HUES64 (cell line): ENCODE results near the gene KAZN.

Experiments used
- H3K27ac ChIP-seq: 2 replicates; pipeline ENCODE4 v1.7.0; 2013; ENCODE audit warnings: low read depth, low read length, inconsistent platforms
- H3K27me3 ChIP-seq: 2 replicates; pipeline ENCODE4 v1.6.1; 2013; ENCODE audit warnings: mild to moderate bottlenecking, low read length; ENCODE audit not compliant: insufficient read depth
- H3K36me3 ChIP-seq: 2 replicates; pipeline ENCODE4 v1.6.1; 2013; ENCODE audit warnings: mild to moderate bottlenecking, low read length; ENCODE audit not compliant: insufficient read depth
- H3K4me1 ChIP-seq: 2 replicates; pipeline ENCODE4 v1.6.1; 2013; ENCODE audit warnings: mild to moderate bottlenecking, low read length, moderate library complexity; ENCODE audit not compliant: insufficient read depth
- H3K4me3 ChIP-seq: 2 replicates; pipeline ENCODE4 v1.5.1; 2013; ENCODE audit warnings: mild to moderate bottlenecking, low read length, moderate library complexity
- H3K9ac ChIP-seq: 2 replicates; pipeline ENCODE4 v1.6.1; 2013; ENCODE audit warnings: mild to moderate bottlenecking, low read depth, low read length
- H3K9me3 ChIP-seq: 2 replicates; pipeline ENCODE4 v1.6.1; 2013; ENCODE audit warnings: low read depth, low read length; ENCODE audit not compliant: insufficient read depth
- WGBS: fragments of 150-250, 120-280 bp; methylation state at CpG from one replicate; pipeline ENCODE4 v1.1.7; 2013; ENCODE audit warnings: missing lambda C conversion rate; 5-methylcytosine and 5-hydroxymethylcytosine counted together

Gene KAZN

DNA sequence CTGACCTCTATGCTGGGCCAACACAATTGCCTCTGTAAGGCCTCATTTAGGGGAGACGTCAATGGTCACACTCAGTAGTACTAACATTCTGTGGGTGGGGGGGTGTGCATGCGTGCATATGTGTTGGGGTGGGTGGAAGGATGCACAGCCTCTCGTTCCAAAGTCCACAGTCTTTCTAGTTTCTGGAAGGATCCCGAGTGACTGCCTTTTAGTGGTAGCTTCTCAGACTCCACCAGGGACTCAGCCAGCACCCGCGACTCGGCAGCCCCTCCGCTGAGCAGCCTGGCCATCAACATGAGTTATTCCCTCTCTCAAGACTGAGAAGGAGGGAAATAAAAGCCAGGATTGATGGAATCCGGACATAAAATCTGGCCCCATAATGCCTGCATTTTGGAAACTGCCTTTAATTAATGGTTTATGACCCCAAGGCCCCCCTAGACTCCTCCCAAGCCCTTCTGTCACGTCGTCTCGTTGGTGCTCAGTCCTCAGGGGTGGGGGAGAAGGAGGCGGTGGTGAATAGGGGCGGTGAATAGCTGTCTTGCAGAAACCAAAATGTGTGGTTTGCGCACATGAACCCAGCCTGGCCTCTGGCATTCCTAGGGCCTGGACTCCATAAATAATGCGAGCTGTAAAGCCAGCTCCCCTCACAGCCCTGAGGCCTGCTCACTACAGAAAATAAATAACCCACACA is 489.9 kb downstream of the KAZN start:
- no peak overlapping the region for H3K9ac ChIP-seq
- H3K27me3 ChIP-seq = no peaks in the 10 kb centered on the region
- no peaks in the 10 kb centered on the region for H3K9me3 ChIP-seq
- no peaks in the 10 kb centered on the region for H3K36me3 ChIP-seq
- H3K4me3 ChIP-seq = no peak overlapping the region
- WGBS = 90% methylated on average over 16 of the region's 16 CpGs
- H3K4me1 ChIP-seq = peaks cover 12% of the 10 kb centered on the region
- no peak overlapping the region for H3K27ac ChIP-seq

- H3K9me3 ChIP-seq = no peaks in the 10 kb centered on the region
- no peaks in the 10 kb centered on the region for H3K27me3 ChIP-seq
- no peaks in the 10 kb centered on the region for H3K36me3 ChIP-seq
- H3K4me3 ChIP-seq = no peak overlapping the region
- no peak overlapping the region for H3K27ac ChIP-seq
- H3K4me1 ChIP-seq = peaks cover 12% of the 10 kb centered on the region
- no peak overlapping the region for H3K9ac ChIP-seq
- 83% methylated on average over 4 of the region's 4 CpGs for WGBS
Measured at GRCh38 chr1:15089258-15089992, 490.9 kb downstream of the KAZN start.

- 27% methylated on average over 13 of the region's 13 CpGs for WGBS
- no peak overlapping the region for H3K9ac ChIP-seq
Measured at GRCh38 chr1:15090373-15090772, 491.9 kb downstream of the KAZN start.

DNA sequence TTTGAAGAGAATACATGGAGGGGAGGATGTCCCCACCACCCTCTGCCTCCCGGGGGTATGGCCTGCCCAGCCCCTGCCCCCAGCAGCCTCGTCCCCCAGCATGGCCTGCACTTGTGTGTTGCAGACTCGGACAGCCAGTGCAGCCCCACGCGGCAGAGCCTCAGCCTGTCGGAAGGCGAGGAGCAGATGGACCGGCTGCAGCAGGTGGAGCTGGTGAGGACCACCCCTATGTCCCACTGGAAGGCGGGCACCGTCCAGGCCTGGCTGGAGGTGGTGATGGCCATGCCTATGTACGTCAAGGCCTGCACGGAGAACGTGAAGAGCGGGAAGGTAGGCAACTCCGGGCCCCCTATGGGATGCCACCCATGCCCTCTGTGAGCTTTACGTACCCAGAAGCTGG is 495.6 kb downstream of the KAZN start:
- Histone ChIP-seq H3K9ac (no peak overlapping the region), H3K9me3 (no peaks in the 10 kb centered on the region), H3K4me3 (no peak overlapping the region), H3K27ac (no peak overlapping the region), H3K4me1 (peaks cover 12% of the 10 kb centered on the region), H3K36me3 (no peaks in the 10 kb centered on the region), H3K27me3 (no peaks in the 10 kb centered on the region)
- 94% methylated on average over 16 of the region's 16 CpGs for WGBS

More at GRCh38 chr1:15090373-15090772, 491.9 kb downstream of the KAZN start:
- Histone ChIP-seq H3K36me3 (no peaks in the 10 kb centered on the region), H3K4me1 (peaks cover 12% of the 10 kb centered on the region), H3K9me3 (no peaks in the 10 kb centered on the region), H3K4me3 (no peak overlapping the region), H3K27me3 (no peaks in the 10 kb centered on the region), H3K27ac (no peak overlapping the region)

DNA sequence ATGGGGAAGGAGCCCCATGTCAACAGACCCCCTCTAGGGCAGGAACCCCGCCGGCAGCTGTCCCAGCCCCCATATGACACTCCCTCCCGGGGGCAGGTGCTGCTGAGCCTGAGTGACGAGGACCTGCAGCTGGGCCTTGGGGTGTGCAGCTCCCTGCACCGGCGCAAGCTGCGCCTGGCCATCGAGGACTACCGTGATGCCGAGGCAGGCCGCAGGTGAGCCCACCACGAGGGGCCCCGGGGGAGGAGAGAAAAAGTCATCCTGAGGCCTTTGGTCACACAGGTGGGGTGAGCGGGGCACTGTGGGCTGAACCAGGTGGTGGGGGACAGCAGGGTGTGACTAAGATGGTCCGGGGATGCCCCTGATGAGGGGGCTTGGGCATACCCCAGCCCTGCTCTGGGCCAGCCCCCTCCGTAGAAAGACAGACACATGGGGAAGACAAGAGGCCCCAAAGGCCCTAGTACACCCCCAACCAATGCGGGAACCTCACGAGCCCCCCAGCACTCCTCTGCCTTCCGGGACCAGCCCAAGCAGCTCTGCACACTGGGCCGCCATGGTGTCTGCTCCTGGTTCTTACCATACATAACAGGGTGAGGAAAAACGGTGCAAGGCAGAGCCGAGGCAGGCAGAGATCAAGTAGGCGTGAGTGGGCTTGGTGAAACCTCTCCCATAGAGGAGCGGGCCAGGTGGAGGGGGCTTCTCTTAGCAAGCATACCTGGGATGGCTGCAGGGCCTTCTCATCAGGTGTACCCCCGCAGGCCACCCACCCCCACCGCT is 496.4 kb downstream of the KAZN start:
- Histone ChIP-seq H3K4me3 (no peak overlapping the region), H3K36me3 (no peaks in the 10 kb centered on the region), H3K4me1 (peaks cover 10% of the 10 kb centered on the region), H3K27me3 (no peaks in the 10 kb centered on the region), H3K27ac (no peak overlapping the region), H3K9me3 (no peaks in the 10 kb centered on the region), H3K9ac (no peak overlapping the region)
- 93% methylated on average over 26 of the region's 26 CpGs for WGBS

DNA sequence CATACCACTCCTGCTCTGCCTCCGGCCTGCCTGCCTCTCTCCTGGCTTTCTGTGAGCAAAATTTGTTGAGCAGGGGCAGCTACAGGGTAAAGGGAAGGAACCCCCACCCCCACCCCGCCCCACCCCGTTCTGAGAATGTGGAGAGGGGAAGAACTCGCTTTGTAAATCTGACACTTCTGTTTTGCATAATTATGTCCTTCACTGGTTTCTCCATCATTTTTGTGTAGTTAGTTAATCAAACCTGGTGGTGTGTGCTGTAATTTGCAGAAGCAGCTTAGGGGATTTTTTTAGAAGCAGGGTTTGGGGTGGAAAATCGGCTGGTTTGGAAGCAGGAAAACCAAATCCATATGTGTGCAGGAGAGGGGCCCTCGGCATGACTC is 497.0 kb downstream of the KAZN start:
- H3K4me3 ChIP-seq = no peak overlapping the region
- 83% methylated on average over 3 of the region's 6 CpGs for WGBS
- H3K9ac ChIP-seq = no peak overlapping the region
- H3K27me3 ChIP-seq = peaks cover under 1% of the 10 kb centered on the region
- H3K36me3 ChIP-seq = no peaks in the 10 kb centered on the region
- H3K4me1 ChIP-seq = peaks cover 6% of the 10 kb centered on the region
- no peaks in the 10 kb centered on the region for H3K9me3 ChIP-seq
- no peak overlapping the region for H3K27ac ChIP-seq

GRCh38 chr1:15096293-15096692 is 497.8 kb downstream of the KAZN start:
- WGBS = 89% methylated on average over 7 of the region's 7 CpGs
- Histone ChIP-seq H3K27ac (no peak overlapping the region), H3K36me3 (no peaks in the 10 kb centered on the region), H3K9ac (no peak overlapping the region), H3K4me1 (no peaks in the 10 kb centered on the region), H3K27me3 (peaks cover 8% of the 10 kb centered on the region), H3K4me3 (no peak overlapping the region), H3K9me3 (no peaks in the 10 kb centered on the region)

- 93% methylated on average over 15 of the region's 15 CpGs for WGBS
- Histone ChIP-seq H3K27ac (no peak overlapping the region), H3K9ac (no peak overlapping the region), H3K4me1 (no peaks in the 10 kb centered on the region), H3K27me3 (peaks cover 12% of the 10 kb centered on the region), H3K36me3 (no peaks in the 10 kb centered on the region), H3K9me3 (no peaks in the 10 kb centered on the region), H3K4me3 (no peak overlapping the region)
Measured at GRCh38 chr1:15098176-15099125, 500.0 kb downstream of the KAZN start.

DNA sequence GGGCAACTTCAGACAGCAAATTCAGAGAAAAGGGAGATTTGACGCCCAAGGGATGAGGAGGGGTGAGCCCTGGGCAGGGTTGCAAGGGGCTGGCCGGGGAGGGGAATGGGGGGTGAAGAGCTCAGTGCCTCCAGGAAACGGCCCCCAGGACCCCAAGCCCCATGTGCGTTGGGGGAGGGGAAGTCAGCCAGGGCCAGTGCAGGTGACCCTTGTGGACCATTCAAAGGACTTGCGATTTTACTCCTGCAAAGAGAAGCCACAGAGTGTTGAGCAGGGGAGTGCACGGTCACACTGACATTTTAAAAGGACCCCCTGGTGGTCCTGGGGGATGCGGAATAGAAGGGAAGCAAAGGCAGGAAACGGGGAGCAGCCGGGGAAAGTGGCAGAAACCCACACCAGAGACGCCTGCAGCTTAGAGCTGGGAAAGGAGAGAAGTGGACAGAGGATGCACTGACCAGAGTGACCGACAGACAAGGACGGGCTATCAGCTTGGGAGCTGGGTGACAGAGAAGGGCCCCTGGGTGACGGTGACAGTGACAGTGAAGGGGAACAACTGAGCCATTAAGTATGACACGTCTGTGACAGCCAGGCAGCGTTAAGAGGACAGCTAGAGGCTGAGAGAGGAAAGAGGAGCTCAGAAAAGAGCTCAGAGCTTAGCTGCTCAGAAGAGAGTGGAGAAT is 501.1 kb downstream of the KAZN start:
- no peak overlapping the region for H3K27ac ChIP-seq
- no peak overlapping the region for H3K4me3 ChIP-seq
- no peaks in the 10 kb centered on the region for H3K36me3 ChIP-seq
- H3K9ac ChIP-seq = no peak overlapping the region
- no peaks in the 10 kb centered on the region for H3K9me3 ChIP-seq
- no peaks in the 10 kb centered on the region for H3K4me1 ChIP-seq
- peaks cover 12% of the 10 kb centered on the region for H3K27me3 ChIP-seq
- 65% methylated on average over 15 of the region's 15 CpGs for WGBS

DNA sequence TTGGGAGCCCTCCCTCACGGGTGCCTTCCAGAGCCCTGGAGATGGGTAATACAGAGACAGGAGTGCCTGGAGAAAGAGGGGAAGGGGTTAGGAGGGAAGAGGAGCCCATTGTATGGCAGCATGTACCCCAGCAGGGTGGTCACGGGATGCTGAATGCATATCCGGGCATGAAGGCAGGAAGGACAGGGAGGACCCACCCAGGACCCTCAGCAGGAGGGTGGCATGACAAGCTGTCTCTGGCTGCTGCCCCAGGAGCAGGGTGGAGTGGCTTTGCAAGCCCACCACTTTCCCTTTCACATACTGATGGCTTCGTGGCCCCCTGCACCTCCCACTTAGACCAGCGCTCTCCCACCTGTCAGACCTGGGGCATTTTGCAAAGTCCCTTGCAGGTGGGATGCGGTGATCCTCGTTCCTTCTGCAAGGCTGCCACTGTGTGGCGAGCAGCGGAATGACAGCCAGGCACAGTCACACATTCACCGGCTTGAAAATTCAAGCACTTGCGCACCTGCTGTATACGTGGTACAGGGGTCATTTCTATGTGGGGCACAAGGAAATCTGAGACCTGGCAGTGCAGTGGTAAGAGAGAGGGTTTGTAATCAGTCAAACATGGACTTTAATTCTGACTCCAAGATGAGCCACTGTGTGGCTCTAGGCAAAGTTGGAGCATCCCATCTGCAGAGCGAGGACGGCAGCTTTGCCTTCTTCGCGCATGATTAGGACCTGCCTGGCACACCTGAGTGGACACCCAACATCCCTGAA is 501.8 kb downstream of the KAZN start:
- Histone ChIP-seq H3K9me3 (no peaks in the 10 kb centered on the region), H3K9ac (no peak overlapping the region), H3K36me3 (no peaks in the 10 kb centered on the region), H3K4me3 (no peak overlapping the region), H3K4me1 (no peaks in the 10 kb centered on the region), H3K27me3 (peaks cover 12% of the 10 kb centered on the region), H3K27ac (no peak overlapping the region)
- 34% methylated on average over 16 of the region's 16 CpGs for WGBS
